ENCODE measurements around the gene ENOSF1. TPM values are rescaled to one million over a fixed set of nuclear protein-coding genes. Genes with fewer than 3 reads are reported as not detected.

Gene ENOSF1
- total and polyA plus RNA-seq, 2 donors (not counting 1 experiment from before 2014, with no cell fraction given): 8.0 to 34.8 TPM

DNA sequence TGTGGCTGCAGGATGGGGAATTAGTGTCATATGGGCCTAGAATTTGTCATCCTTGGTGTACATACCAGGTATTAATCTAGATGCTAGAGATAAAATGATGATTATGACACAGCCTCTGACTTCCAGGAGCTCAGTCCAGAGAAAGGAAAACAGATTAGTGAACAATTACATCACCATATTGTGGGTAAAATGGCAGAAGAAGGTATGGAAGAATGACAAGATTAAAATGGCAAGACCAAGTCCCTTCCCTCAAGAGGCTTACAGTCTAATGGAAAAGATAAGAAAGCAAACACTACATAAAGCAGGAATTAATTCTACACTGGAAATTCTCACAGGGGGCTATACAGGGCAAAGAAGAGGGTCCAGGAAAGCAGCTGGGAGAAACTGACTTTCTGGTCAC is 80.9 kb downstream of the ENOSF1 start:
- no peaks in the 10 kb centered on the region for H3K79me2 ChIP-seq (ENCODE audit: control insufficient read depth, insufficient read depth, low read length)
- Mint-ChIP-seq H3K4me1 (no peaks in the 10 kb centered on the region), H3K4me3 (no peak overlapping the region), H3K9me3 (ENCODE audit: insufficient read depth) (no peaks in the 10 kb centered on the region), H3K27me3 (peaks cover 12% of the 10 kb centered on the region), H3K27ac (no peak overlapping the region)
- H3K9ac ChIP-seq (ENCODE audit: low read length): no peak overlapping the region
- no peak overlapping the region for H3K4me2 ChIP-seq (replicated peaks; ENCODE audit: low read depth, low read length, poor library complexity, severe bottlenecking)
- TF ChIP-seq, protein P1, sequence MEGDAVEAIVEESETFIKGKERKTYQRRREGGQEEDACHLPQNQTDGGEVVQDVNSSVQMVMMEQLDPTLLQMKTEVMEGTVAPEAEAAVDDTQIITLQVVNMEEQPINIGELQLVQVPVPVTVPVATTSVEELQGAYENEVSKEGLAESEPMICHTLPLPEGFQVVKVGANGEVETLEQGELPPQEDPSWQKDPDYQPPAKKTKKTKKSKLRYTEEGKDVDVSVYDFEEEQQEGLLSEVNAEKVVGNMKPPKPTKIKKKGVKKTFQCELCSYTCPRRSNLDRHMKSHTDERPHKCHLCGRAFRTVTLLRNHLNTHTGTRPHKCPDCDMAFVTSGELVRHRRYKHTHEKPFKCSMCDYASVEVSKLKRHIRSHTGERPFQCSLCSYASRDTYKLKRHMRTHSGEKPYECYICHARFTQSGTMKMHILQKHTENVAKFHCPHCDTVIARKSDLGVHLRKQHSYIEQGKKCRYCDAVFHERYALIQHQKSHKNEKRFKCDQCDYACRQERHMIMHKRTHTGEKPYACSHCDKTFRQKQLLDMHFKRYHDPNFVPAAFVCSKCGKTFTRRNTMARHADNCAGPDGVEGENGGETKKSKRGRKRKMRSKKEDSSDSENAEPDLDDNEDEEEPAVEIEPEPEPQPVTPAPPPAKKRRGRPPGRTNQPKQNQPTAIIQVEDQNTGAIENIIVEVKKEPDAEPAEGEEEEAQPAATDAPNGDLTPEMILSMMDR (IDR thresholded peaks at IDR 0.05): no peak
- TF ChIP-seq EZH2 (IDR thresholded peaks at IDR 0.05; ENCODE audit: borderline replicate concordance, insufficient read depth, low read depth, low read length, poor library complexity, severe bottlenecking): no peak
- H3K27ac ChIP-seq (ENCODE audit: low read length in 2 of 2): no peak overlapping the region
- no peak for ATAC-seq (ENCODE audit: low read depth)
- no peaks in the 10 kb centered on the region for H4K20me1 ChIP-seq (ENCODE audit: control insufficient read depth, insufficient read depth, low read length, poor library complexity, severe bottlenecking)
- no peak for DNase-seq
- no peaks in the 10 kb centered on the region for H3K36me3 ChIP-seq (replicated peaks in 1 of 2; ENCODE audit: control extremely low read depth in 1 of 2, control insufficient read depth in 1 of 2, extremely low read depth in 1 of 2, insufficient read depth in 2 of 2, low read length in 1 of 2)
- no peak overlapping the region for H2AFZ ChIP-seq (ENCODE audit: insufficient read depth, low read depth, low read length, poor library complexity, severe bottlenecking)
- no peak overlapping the region for H3K4me3 ChIP-seq (ENCODE audit: control extremely low read depth in 1 of 5, extremely low read depth in 1 of 5, insufficient read depth in 1 of 5, low read depth in 2 of 5, low read length in 4 of 5)
- intact Hi-C loops (cut with micrococcal nuclease): no loop called here
- H3K9me3 ChIP-seq (ENCODE audit: control extremely low read depth in 1 of 3, control insufficient read depth in 2 of 3, insufficient read depth in 1 of 3, low read length in 2 of 3): no peaks in the 10 kb centered on the region
- H3K4me1 ChIP-seq (ENCODE audit: control insufficient read depth in 2 of 2, insufficient read depth in 2 of 2, low read length in 2 of 2): no peaks in the 10 kb centered on the region
- POLR2A ChIA-PET: no interaction called here
- CTCF ChIA-PET: interaction anchor here (1.1 to 1.6 kb wide), 3 partner anchors 10 to 201 kb away, joined by 3 to 5 read pairs (median 4); no protein-coding TSS in a partner anchor
- H3K27me3 ChIP-seq (replicated peaks in 1 of 4; ENCODE audit: control extremely low read depth in 1 of 4, control insufficient read depth in 3 of 4, insufficient read depth in 4 of 4, low read length in 3 of 4): no peaks in the 10 kb centered on the region

DNA sequence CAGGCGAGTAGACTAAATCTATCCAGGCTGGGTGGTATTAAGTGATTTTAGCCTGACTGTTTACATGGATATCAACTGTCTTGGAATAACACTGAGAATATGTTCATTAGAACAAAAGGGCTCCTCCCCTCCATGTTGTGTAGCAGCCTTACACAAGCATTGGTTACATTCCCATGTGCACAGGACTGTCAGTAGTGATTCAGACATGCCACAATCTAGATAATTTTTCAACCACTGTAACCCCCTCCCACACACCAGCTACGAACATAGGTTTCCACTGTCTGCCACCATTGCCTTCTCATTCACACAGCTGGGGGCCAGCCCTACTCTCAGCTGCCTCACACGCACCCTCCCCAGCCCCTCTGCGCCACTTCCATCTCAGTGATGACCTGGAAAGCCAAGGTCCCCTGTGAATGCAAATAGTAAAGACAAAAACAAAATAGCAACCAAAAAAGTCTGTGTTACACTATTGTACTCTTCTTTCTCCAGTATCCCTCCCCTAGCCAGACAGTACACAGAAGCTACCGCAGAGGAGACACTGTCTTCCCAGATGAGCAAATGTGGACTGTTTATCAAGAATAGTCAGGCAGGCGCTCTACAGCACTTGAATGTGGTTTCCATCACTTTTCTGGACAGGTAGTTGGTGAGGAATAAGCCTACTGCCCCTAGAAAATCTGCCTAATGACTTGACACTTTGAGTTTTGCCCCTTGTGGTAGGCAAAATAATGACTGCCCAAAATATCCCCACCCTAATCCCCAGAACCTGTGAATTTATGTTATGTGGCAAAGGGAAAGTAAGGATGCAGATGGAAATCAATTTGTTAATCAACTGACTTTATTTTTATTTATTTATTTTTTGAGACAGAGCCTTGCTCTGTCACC is 82.9 kb downstream of the ENOSF1 start:
- WGBS (ENCODE audit: insufficient coverage): 75% methylated on average over 2 of the region's 6 CpGs
- H3K9me3 Mint-ChIP-seq (ENCODE audit: insufficient read depth): no peaks in the 10 kb centered on the region

More for the DNA sequence above, 82.9 kb downstream of the ENOSF1 start:
- Histone ChIP-seq H3K9me3 (ENCODE audit: control extremely low read depth in 1 of 3, control insufficient read depth in 2 of 3, insufficient read depth in 1 of 3, low read length in 2 of 3) (no peaks in the 10 kb centered on the region), H3K4me1 (ENCODE audit: control insufficient read depth in 2 of 2, insufficient read depth in 2 of 2, low read length in 2 of 2) (no peaks in the 10 kb centered on the region), H3K4me3 (ENCODE audit: control extremely low read depth in 1 of 5, extremely low read depth in 1 of 5, insufficient read depth in 1 of 5, low read depth in 2 of 5, low read length in 4 of 5) (no peak overlapping the region), H3K27me3 (replicated peaks in 1 of 4; ENCODE audit: control extremely low read depth in 1 of 4, control insufficient read depth in 3 of 4, insufficient read depth in 4 of 4, low read length in 3 of 4) (no peaks in the 10 kb centered on the region), H3K36me3 (replicated peaks in 1 of 2; ENCODE audit: control extremely low read depth in 1 of 2, control insufficient read depth in 1 of 2, extremely low read depth in 1 of 2, insufficient read depth in 2 of 2, low read length in 1 of 2) (no peaks in the 10 kb centered on the region), H3K4me2 (replicated peaks; ENCODE audit: low read depth, low read length, poor library complexity, severe bottlenecking) (no peak overlapping the region), H3K27ac (ENCODE audit: low read length in 2 of 2) (no peak overlapping the region), H2AFZ (ENCODE audit: insufficient read depth, low read depth, low read length, poor library complexity, severe bottlenecking) (no peak overlapping the region), H4K20me1 (ENCODE audit: control insufficient read depth, insufficient read depth, low read length, poor library complexity, severe bottlenecking) (no peaks in the 10 kb centered on the region), H3K79me2 (ENCODE audit: control insufficient read depth, insufficient read depth, low read length) (no peaks in the 10 kb centered on the region), H3K9ac (ENCODE audit: low read length) (no peak overlapping the region)
- ATAC-seq (ENCODE audit: low read depth): no peak
- no peak for TF ChIP-seq EZH2 (IDR thresholded peaks at IDR 0.05; ENCODE audit: borderline replicate concordance, insufficient read depth, low read depth, low read length, poor library complexity, severe bottlenecking)
- TF ChIP-seq, protein P1 (IDR thresholded peaks at IDR 0.05): no peak
- ChIA-PET POLR2A (no interaction called here), CTCF (no interaction called here)
- Mint-ChIP-seq H3K4me1 (no peaks in the 10 kb centered on the region), H3K27me3 (peaks cover 24% of the 10 kb centered on the region), H3K4me3 (no peak overlapping the region), H3K27ac (no peak overlapping the region)
- no peak for DNase-seq
- intact Hi-C loops (cut with micrococcal nuclease): loop anchor here (10.0 kb wide), 1 partner anchor 1915 kb away; no protein-coding TSS in a partner anchor
